OCI-LY7 (cell line): ENCODE data around the gene EIF2D. TPM values are rescaled to one million over a fixed set of nuclear protein-coding genes. Genes with fewer than 3 reads are reported as not detected.

Experiments used
- BruUV-seq: library from RNA; stranded (reverse); fragments of 400-500 nt; replicated peaks from 2 replicates; lab custom pipeline; 2021; lab: Mats Ljungman, UMichigan
- CTCF ChIA-PET: fragments of 300-600 bp; sonication (Branson Sonifier 250); formaldehyde crosslinking; loops from one replicate; lab custom pipeline; 2022; ENCODE audit warnings: antibody characterized with exemption; ENCODE audit not compliant: unreplicated experiment; lab: Charles Lee
- POLR2A ChIA-PET: fragments of 300-600 bp; sonication (Branson Sonifier 250); formaldehyde crosslinking; loops from one replicate; lab custom pipeline; 2022; ENCODE audit warnings: antibody characterized with exemption; lab: Charles Lee
- DNase-seq: peaks from one replicate; pipeline ENCODE4 v3.0.0-alpha.2; 2015; ENCODE audit warnings: low spot score
- H2AFZ ChIP-seq: fragments of 200-600 bp; sonication (generic), shearing (Covaris generic); 2 replicates; pipeline ENCODE4 v1.6.1; 2014; ENCODE audit warnings: mild to moderate bottlenecking, antibody characterized with exemption, low read length, moderate library complexity
- H3K27ac ChIP-seq: fragments of 200-600 bp; sonication (generic); 2 replicates; pipeline ENCODE4 v1.5.1; 2014; ENCODE audit warnings: mixed run types, low read depth, mild to moderate bottlenecking, moderate library complexity, low read length, inconsistent platforms; ENCODE audit not compliant: poor library complexity, severe bottlenecking
- H3K36me3 ChIP-seq: fragments of 200-600 bp; sonication (generic); 2 replicates; pipeline ENCODE4 v1.6.1; 2014; ENCODE audit warnings: mild to moderate bottlenecking, antibody characterized with exemption, low read length, moderate library complexity, mixed read lengths; ENCODE audit not compliant: insufficient read depth
- H3K4me1 ChIP-seq: fragments of 200-600 bp; sonication (generic); 2 replicates; pipeline ENCODE4 v1.5.1; 2014; ENCODE audit warnings: mild to moderate bottlenecking, low read length; ENCODE audit not compliant: insufficient read depth, poor library complexity, severe bottlenecking
- H3K4me2 ChIP-seq: fragments of 200-600 bp; sonication (generic); 2 replicates; pipeline ENCODE4 v1.6.1; 2014; ENCODE audit warnings: mild to moderate bottlenecking, low read length
- H3K4me3 ChIP-seq: fragments of 200-600 bp; sonication (generic); 2 replicates; pipeline ENCODE4 v1.5.1; 2014; ENCODE audit warnings: mild to moderate bottlenecking, low read depth, low read length; ENCODE audit not compliant: poor library complexity, severe bottlenecking
- H3K79me2 ChIP-seq: fragments of 200-600 bp; sonication (generic); 2 replicates; pipeline ENCODE4 v1.6.1; 2016; ENCODE audit warnings: low read depth, mild to moderate bottlenecking, low read length, moderate library complexity, mixed read lengths; ENCODE audit not compliant: insufficient read depth
- H3K9me2 ChIP-seq: fragments of 200-600 bp; sonication (generic); 2 replicates; pipeline ENCODE4 v1.6.1; 2016; ENCODE audit warnings: mild to moderate bottlenecking, low read length, mixed read lengths; ENCODE audit not compliant: insufficient read depth
- H3K9me3 ChIP-seq: fragments of 200-600 bp; sonication (generic); 2 replicates; pipeline ENCODE4 v1.6.1; 2014; ENCODE audit warnings: mild to moderate bottlenecking, mixed run types, low read length, mixed read lengths
- H4K20me1 ChIP-seq: fragments of 200-600 bp; sonication (generic); 2 replicates; pipeline ENCODE4 v1.6.1; 2014; ENCODE audit warnings: mild to moderate bottlenecking, antibody characterized with exemption, low read length, moderate library complexity, mixed read lengths; ENCODE audit not compliant: insufficient read depth
- EZH2phosphoT487 ChIP-seq: fragments of 200-600 bp; sonication (generic); IDR thresholded peaks from 2 replicates; pipeline ENCODE4 v1.6.1; 2018; ENCODE audit warnings: low read depth, borderline replicate concordance, mild to moderate bottlenecking, mixed run types, antibody characterized with exemption, low read length, moderate library complexity, mixed read lengths
- intact Hi-C: fragments of 100-400 bp; cut with micrococcal nuclease; formaldehyde crosslinking; loops from one replicate; pipeline ENCODE4 v1.10.0; 2022; ENCODE audit not compliant: unreplicated experiment
- total RNA-seq, 2 experiments: library from RNA; depleted of rRNA in 1 of 2; stranded (reverse); fragments of >200 nt in 1 of 2; shearing (Covaris generic) in 1 of 2; gene quantifications; 2 replicates each; pipeline ENCODE4 v1.2.3, GENCODE V29; 2014 to 2022
- TF ChIP-seq, protein P1 (sequence below): fragments of 200-600 bp; sonication (generic); conservative IDR thresholded peaks from 2 replicates; pipeline ENCODE4 v1.5.1; 2014; ENCODE audit warnings: mild to moderate bottlenecking, antibody characterized with exemption, low read length, moderate library complexity, mixed read lengths

EIF2D gene
- total RNA-seq, 2 experiments from 2014 or later, result 68.6 to 85.4 TPM

DNA sequence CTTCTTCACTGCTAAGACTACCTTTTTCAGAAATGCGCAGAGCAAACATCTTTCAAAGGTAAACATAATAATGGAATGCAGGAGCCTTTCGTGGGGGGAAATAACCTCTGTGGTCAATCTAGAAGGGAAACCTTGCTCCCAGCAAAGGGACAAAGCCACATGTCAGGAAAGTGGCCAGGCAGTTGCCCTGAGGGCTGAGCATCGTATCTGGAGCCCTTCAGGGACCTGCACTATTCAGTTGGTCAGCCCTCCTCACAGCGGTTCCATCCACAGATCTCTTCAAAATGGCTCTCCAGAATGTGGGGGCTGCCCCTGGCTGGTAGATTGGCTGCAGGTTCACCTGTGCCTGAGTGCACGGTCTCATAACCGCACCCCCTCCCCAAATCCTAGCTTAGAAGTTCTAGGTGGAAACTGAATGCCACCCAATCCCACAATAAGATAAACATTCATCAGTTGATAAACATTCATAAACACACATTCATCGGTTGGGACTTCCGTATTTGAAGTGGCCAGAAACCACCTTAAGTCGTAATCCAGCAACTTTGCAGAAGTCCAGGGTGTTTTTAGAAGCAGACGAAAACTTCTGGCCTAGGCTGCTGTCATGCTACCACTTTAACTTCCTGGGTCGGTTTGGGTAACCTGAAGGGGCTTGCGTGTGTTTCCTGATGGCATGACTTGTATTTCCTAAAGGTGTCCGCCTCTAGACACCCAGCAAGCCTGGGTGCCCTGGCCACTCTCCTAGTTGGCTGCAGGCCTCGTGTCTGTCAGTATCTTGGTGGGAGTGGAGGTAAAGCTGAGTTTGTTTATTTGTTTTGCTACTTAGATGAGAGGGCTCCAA, 54.4 kb downstream of the EIF2D start:
- peak overlapping the region; percentile 40; the same call in 1 of the 2 replicates for H2AFZ ChIP-seq
- CTCF ChIA-PET, result no interaction called here

DNA sequence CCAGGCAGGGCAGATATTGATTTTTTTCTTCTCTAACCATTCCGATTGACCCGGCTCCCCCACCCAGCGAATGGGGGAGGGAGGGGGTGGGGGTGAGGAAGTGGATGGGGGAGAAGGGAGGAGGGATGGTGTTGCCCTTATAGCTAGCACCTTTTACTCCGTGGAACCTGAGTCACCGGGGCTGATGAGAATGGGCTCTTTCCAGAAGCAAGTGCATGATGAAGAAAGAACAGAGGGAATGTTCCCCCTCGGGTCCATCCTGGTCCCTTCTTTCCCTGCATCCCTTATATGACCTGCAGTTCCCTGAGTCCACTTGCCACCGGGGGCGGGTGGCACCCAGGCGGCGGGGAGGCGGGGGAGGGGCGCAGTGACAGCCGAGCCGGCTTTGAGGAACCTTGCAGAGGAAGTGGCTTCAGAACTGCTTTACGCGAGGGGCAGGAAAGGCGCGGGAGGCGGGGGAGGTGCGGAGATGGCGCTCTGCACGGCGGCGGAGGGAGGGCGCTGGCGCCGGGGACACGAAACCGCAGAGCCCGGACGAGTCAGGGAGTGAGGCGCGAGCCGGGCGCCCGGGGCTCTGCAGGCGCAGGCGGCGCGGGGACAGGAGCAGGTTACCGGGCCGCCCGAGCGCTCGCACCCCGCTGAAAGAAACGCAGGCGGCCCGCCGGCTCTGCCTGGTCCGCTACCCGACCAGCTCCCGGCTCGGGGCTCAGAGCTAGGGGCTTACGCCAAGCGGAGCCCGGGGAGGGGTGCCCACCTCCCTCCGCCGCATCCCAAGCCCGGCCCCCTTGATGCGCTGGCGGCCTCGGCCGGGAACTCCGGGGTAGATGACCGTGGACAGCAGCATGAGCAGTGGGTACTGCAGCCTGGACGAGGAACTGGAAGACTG, 55.3 kb downstream of the EIF2D start:
- H2AFZ ChIP-seq, result peak overlapping the region; percentile 40; the same call in 1 of the 2 replicates

More for the DNA sequence above, 54.4 kb downstream of the EIF2D start:
- H3K4me3 ChIP-seq, result peak overlapping the region; percentile 92
- TF ChIP-seq, protein P1, sequence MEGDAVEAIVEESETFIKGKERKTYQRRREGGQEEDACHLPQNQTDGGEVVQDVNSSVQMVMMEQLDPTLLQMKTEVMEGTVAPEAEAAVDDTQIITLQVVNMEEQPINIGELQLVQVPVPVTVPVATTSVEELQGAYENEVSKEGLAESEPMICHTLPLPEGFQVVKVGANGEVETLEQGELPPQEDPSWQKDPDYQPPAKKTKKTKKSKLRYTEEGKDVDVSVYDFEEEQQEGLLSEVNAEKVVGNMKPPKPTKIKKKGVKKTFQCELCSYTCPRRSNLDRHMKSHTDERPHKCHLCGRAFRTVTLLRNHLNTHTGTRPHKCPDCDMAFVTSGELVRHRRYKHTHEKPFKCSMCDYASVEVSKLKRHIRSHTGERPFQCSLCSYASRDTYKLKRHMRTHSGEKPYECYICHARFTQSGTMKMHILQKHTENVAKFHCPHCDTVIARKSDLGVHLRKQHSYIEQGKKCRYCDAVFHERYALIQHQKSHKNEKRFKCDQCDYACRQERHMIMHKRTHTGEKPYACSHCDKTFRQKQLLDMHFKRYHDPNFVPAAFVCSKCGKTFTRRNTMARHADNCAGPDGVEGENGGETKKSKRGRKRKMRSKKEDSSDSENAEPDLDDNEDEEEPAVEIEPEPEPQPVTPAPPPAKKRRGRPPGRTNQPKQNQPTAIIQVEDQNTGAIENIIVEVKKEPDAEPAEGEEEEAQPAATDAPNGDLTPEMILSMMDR, result no peak
- no peak for TF ChIP-seq EZH2phosphoT487
- H4K20me1 ChIP-seq, result no peaks in the 10 kb centered on the region
- no peaks in the 10 kb centered on the region for H3K9me3 ChIP-seq
- peaks cover 66% of the 10 kb centered on the region for H3K4me1 ChIP-seq
- BruUV-seq, result TSS peak; percentile 50
- H3K79me2 ChIP-seq, result peaks cover 7% of the 10 kb centered on the region; the same call in 1 of the 2 replicates
- H3K9me2 ChIP-seq, result no peaks in the 10 kb centered on the region
- H3K36me3 ChIP-seq, result peaks cover 6% of the 10 kb centered on the region
- peak overlapping the region; percentile 99 for H3K4me2 ChIP-seq
- POLR2A ChIA-PET, result interaction anchor here (0.6 to 2.0 kb wide), 2 partner anchors 18 to 55 kb away, joined by 3 to 4 read pairs; no protein-coding TSS in a partner anchor
- intact Hi-C loops, result loop anchor here (5.0 kb wide), 1 partner anchor 124 kb away; the partner anchor contains the start of gene MAPKAPK2
- H3K27ac ChIP-seq, result peak overlapping the region; percentile 72
- peak; percentile 63 for DNase-seq

More for the DNA sequence above, 55.3 kb downstream of the EIF2D start:
- peaks cover 7% of the 10 kb centered on the region; the same call in 1 of the 2 replicates for H3K79me2 ChIP-seq
- no TSS peak for BruUV-seq
- ChIA-PET POLR2A (interaction anchor here (0.7 to 2.0 kb wide), 5 partner anchors 9 to 61 kb away, joined by 3 to 6 read pairs (median 4); no protein-coding TSS in a partner anchor), CTCF (interaction anchor here (0.5 to 2.2 kb wide), 4 partner anchors 11 to 61 kb away, joined by 3 to 10 read pairs (median 6); no protein-coding TSS in a partner anchor)
- peak overlapping the region; percentile 72 for H3K27ac ChIP-seq
- DNase-seq, result peak; percentile 88
- H3K9me3 ChIP-seq, result no peaks in the 10 kb centered on the region
- TF ChIP-seq, protein P1, result peak; percentile 34; the same call in 1 of the 2 replicates
- no peak for TF ChIP-seq EZH2phosphoT487
- H3K9me2 ChIP-seq, result no peaks in the 10 kb centered on the region
- intact Hi-C loops, result loop anchor here (5.0 kb wide), 1 partner anchor 125 kb away; the partner anchor contains the start of gene MAPKAPK2
- peak overlapping the region; percentile 92 for H3K4me3 ChIP-seq
- peaks cover 2% of the 10 kb centered on the region for H3K36me3 ChIP-seq
- H3K4me2 ChIP-seq, result peak overlapping the region; percentile 99
- no peaks in the 10 kb centered on the region for H4K20me1 ChIP-seq
- peaks cover 57% of the 10 kb centered on the region for H3K4me1 ChIP-seq
